ENCODE measurements around the gene SYT9. TPM values are rescaled to one million over a fixed set of nuclear protein-coding genes. Genes with fewer than 3 reads are reported as not detected.

The SYT9 gene
- total RNA-seq, 4 donors from 2014 or later: 0.24 to 2.1 (median 0.52) TPM

- H3K27me3 ChIP-seq: no peaks in the 10 kb centered on the region
- 74% methylated on average over 3 of the region's 3 CpGs for WGBS
- peaks cover 6% of the 10 kb centered on the region for H3K4me1 ChIP-seq
- H3K27ac ChIP-seq: no peak overlapping the region
- DNase-seq (ENCODE audit: low spot score in 2 of 2): no peak
- H3K36me3 ChIP-seq: peaks cover 6% of the 10 kb centered on the region
- TF ChIP-seq CTCF (IDR thresholded peaks at IDR 0.05): no peak
- TF ChIP-seq POLR2AphosphoS5 (IDR thresholded peaks at IDR 0.05): no peak
- TF ChIP-seq POLR2A (IDR thresholded peaks at IDR 0.05): no peak
- TF ChIP-seq EP300 (IDR thresholded peaks at IDR 0.05): no peak
- H3K9me3 ChIP-seq: no peaks in the 10 kb centered on the region
- H3K4me3 ChIP-seq: no peak overlapping the region
Measured at GRCh38 chr11:7501251-7501650, 249.5 kb downstream of the SYT9 start.

GRCh38 chr11:7501894-7502293 is 250.2 kb downstream of the SYT9 start:
- Histone ChIP-seq H3K4me1 (peaks cover 6% of the 10 kb centered on the region), H3K4me3 (no peak overlapping the region), H3K27ac (no peak overlapping the region), H3K9me3 (no peaks in the 10 kb centered on the region), H3K27me3 (no peaks in the 10 kb centered on the region), H3K36me3 (peaks cover 6% of the 10 kb centered on the region)
- no peak for DNase-seq (ENCODE audit: low spot score in 2 of 2)
- TF ChIP-seq EP300 (IDR thresholded peaks at IDR 0.05) (no peak), POLR2AphosphoS5 (IDR thresholded peaks at IDR 0.05) (no peak), POLR2A (IDR thresholded peaks at IDR 0.05) (no peak), CTCF (IDR thresholded peaks at IDR 0.05) (no peak)
- 89% methylated on average over 4 of the region's 4 CpGs for WGBS

GRCh38 chr11:7506243-7506642 is 254.5 kb downstream of the SYT9 start:
- Histone ChIP-seq H3K27me3 (no peaks in the 10 kb centered on the region), H3K36me3 (peaks cover 6% of the 10 kb centered on the region), H3K9me3 (no peaks in the 10 kb centered on the region), H3K27ac (no peak overlapping the region), H3K4me1 (peaks cover 2% of the 10 kb centered on the region), H3K4me3 (no peak overlapping the region)
- DNase-seq (ENCODE audit: low spot score in 2 of 2): no peak
- TF ChIP-seq EP300 (IDR thresholded peaks at IDR 0.05) (no peak), CTCF (IDR thresholded peaks at IDR 0.05) (no peak)
- WGBS: 92% methylated on average over 3 of the region's 3 CpGs

GRCh38 chr11:7508087-7508486 is 256.4 kb downstream of the SYT9 start:
- DNase-seq (ENCODE audit: low spot score in 2 of 2): no peak
- no peak overlapping the region for H3K27ac ChIP-seq
- peaks cover 6% of the 10 kb centered on the region for H3K36me3 ChIP-seq
- peaks cover 20% of the 10 kb centered on the region for H3K4me1 ChIP-seq
- 90% methylated on average over 3 of the region's 3 CpGs for WGBS
- H3K4me3 ChIP-seq: no peak overlapping the region
- no peaks in the 10 kb centered on the region for H3K27me3 ChIP-seq
- TF ChIP-seq POLR2A (IDR thresholded peaks at IDR 0.05): no peak
- no peak for TF ChIP-seq EP300 (IDR thresholded peaks at IDR 0.05)
- no peak for TF ChIP-seq POLR2AphosphoS5 (IDR thresholded peaks at IDR 0.05)
- no peak for TF ChIP-seq CTCF (IDR thresholded peaks at IDR 0.05)
- H3K9me3 ChIP-seq: no peaks in the 10 kb centered on the region

GRCh38 chr11:7509966-7510365 is 258.3 kb downstream of the SYT9 start:
- 80% methylated on average over 1 of the region's 2 CpGs for WGBS
- Histone ChIP-seq H3K27ac (no peak overlapping the region), H3K9me3 (no peaks in the 10 kb centered on the region), H3K27me3 (no peaks in the 10 kb centered on the region), H3K4me1 (peaks cover 30% of the 10 kb centered on the region), H3K36me3 (peaks cover 6% of the 10 kb centered on the region), H3K4me3 (no peak overlapping the region)
- no peak for TF ChIP-seq POLR2A (IDR thresholded peaks at IDR 0.05)
- no peak for TF ChIP-seq CTCF (IDR thresholded peaks at IDR 0.05)
- no peak for TF ChIP-seq POLR2AphosphoS5 (IDR thresholded peaks at IDR 0.05)
- TF ChIP-seq EP300 (IDR thresholded peaks at IDR 0.05): no peak
- DNase-seq (ENCODE audit: low spot score in 2 of 2): no peak

All from suprapubic skin (tissue), 4 donors.